GM19452 (cell line): ENCODE measurements around the gene PTPRN2.
"Not testable (repeated sequence)": the region's sequence is repeated elsewhere in the genome, so short reads cannot be mapped to it uniquely, and the experiment has no call there.

Experiments used
- ATAC-seq: cut with Tn5 transposase; IDR thresholded peaks from one replicate; pipeline ENCODE4 v1.9.1; 2021; ENCODE audit not compliant: unreplicated experiment

The PTPRN2 gene

DNA sequence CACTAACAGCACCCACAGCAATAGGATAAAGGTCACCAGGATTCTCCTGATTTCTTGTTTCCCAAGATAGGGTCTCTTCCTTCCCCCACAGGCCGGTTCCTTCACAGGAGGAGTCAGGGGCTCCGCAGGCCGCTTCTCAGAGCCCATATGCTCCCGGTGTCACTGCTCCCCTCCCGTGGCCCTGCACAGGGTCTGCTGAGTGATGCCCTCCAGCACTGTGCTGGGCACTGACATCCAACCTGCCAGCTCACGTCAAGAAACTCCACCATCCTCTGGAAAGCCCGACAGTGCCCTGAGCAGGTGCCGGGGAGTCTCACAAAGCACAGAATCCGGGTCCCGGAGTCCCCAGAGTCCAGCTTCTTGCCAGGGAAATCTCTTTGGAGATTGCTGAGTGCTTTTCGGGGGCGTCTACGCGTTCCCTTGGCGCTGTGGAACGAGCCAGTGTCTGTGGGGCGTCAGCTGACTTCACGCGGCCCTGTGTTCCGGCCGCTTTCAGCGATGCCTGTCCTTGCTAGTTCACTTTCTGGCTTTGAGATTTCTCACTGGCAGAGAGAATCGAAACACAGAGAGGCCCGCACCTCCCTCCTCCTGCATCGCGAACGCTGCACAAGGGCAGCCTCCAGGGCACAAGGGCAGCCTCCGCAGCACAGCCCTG lies 683.3 kb downstream of the PTPRN2 start:
- ATAC-seq, result no peak

- no peak for ATAC-seq
Measured at GRCh38 chr7:157903710-157904109, 683.9 kb downstream of the PTPRN2 start.

DNA sequence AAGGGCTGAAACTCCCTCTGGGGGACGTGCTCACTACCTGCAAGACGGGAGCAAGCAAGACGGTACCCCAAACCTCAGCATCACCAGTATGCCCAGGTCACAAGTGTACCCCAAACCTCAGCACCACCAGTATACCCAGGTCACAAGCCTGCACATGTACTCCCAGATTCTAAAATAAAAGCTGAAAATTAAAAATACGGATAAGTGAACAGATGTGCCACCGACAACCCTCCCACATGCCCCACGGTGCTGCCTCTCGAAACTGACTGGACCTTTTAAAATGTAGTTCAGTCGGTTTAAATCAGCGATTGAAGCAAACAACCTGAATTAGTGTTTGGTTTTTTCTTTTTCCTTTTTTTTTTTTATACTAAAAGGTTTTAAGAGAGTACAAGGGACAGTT lies 684.3 kb downstream of the PTPRN2 start:
- no peak for ATAC-seq

DNA sequence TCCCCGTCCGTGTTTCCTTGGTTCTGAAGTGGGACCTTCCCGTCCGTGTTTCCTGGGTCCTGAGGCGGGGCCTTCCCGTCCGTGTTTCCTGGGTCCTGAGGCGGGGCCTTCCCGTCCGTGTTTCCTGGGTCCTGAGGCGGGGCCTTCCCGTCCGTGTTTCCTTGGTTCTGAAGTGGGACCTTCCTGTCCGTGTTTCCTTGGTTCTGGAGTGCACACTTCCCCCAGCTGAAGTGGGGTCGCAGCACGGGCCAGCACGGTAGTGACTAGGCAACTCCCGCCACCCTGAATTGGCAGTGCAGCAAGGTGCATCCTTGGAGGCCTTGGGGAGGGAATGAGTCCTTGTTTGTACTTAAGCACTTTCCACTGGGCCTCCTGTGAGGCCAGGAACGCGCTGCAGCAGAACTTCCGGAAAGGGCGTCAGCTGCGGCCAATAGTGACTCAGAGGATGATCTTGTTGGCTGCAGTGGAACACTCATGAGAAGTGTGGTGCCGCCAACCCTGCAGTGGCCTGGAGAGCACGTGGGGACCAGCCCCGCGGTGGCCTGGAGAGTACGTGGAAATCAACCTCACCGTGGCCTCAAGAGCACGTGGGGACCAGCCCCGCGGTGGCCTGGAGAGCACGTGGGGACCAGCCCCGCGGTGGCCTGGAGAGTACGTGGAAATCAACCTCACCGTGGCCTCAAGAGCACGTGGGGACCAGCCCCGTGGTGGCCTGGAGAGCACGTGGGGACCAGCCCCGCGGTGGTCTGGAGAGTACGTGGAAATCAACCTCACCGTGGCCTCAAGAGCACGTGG lies 685.6 kb downstream of the PTPRN2 start:
- ATAC-seq, result not testable (repeated sequence)

- ATAC-seq, result no peak
Measured at GRCh38 chr7:157901166-157901565, 686.5 kb downstream of the PTPRN2 start.

DNA sequence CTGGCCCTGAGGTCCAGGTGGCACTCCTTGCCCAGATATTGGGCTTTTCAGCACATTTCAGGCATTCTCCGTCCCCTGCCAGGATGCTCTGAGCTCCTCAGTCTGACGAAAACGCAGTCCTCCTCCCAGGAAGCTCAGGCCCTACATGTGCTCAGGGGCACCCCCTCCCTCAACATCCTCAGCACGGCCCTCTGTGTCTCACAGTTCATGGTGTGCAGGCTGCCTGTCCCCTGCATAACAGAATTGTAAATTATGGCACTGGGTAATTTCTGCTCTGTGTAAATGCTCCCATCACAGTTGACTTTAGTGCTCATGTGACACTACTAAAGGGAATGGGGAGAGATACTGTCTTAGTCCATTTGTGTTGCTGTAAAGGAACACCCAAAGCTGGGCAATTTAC lies 687.1 kb downstream of the PTPRN2 start:
- no peak for ATAC-seq

DNA sequence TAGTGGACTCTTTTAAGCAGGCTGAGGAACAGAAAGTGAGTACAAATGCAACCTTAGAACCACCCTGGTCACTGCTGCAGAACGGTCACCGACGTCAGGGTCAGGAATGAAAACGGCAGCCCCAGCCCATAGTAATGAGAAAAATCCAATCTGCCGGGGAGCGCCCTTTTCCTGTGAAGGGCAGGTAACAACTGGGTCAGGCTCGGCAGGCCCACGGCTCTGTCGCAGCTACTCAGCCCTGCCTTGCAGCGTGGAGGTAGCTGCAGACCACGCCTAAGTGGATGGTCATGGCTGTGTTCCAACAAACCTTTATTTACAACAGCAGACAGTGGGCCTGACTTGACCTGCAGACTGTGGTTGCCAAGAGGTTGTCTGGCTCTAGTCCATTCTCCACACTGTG lies 687.6 kb downstream of the PTPRN2 start:
- ATAC-seq, result no peak

- no peak for ATAC-seq
Measured at GRCh38 chr7:157898802-157899505, 688.7 kb downstream of the PTPRN2 start.

GRCh38 chr7:157898261-157898660 lies 689.4 kb downstream of the PTPRN2 start:
- no peak for ATAC-seq

GRCh38 chr7:157897681-157898080 lies 689.9 kb downstream of the PTPRN2 start:
- no peak for ATAC-seq

DNA sequence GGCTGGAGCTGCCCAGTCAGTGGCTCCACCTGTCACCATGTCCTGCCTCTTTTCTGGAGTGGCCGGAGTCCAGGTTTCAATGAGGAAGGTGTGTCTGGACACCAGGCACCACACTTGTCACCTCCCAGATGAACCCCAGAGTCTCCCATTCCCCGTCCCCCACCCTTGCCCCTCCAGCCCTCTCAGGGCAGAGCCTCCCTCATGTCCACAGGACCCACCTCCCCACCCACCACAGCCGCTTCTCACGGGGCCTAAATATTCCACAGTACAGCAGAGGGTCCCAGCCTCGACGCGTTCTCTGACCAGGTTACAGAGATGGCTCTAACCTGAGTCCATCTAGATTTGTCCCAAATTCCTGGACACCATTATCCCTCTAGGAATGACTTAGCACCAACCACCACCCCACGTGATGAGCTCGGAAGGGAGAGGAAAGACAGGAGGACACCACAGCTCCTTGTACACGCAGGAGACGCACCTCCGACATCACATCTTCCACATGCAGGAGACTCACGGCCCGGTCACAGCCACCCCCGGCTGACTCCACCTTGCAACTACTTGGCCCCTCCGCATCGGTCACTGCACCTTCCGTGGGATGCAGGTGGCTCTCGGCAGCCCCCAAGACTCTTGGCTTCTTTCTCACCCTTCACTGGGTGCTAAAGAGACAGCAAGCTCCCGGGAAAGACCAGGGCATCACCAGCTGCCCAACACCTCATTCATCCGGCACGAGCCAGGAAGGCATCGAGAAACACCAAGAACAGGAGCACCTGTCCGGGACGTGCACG lies 690.7 kb downstream of the PTPRN2 start:
- ATAC-seq, result no peak

- not testable (repeated sequence) for ATAC-seq
Measured at GRCh38 chr7:157896376-157896675, 691.3 kb downstream of the PTPRN2 start.

GRCh38 chr7:157895520-157896375 lies 691.9 kb downstream of the PTPRN2 start:
- ATAC-seq, result no peak

- not testable (repeated sequence) for ATAC-seq
Measured at GRCh38 chr7:157895098-157895497, 692.5 kb downstream of the PTPRN2 start.

DNA sequence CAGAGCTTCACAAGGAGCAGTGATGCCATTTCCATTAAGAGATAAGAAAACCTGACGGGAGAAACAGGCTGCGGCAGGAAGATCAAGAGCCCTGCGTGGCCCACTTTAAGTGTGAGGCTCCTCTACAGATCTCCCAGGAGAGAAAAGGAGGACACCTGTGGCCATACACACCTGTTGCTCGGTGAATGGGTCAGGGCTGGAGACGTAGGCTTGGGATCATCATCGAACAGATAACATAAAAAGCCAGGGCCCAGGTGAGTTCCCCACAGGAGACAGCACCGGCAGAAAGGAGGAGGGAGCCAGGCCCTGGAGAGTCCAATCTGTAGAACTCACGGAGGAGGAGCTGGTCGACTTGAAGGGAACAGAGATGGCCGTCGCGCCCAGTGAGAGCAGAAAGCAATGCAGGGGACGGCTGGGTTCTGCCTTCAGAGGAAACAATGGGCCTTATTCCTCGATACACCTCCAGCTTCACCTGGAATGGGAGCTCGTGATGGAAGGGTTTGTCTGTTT lies 694.0 kb downstream of the PTPRN2 start:
- ATAC-seq, result no peak

- no peak for ATAC-seq
Measured at GRCh38 chr7:157892751-157893523, 694.7 kb downstream of the PTPRN2 start.

GRCh38 chr7:157890921-157891401 lies 696.7 kb downstream of the PTPRN2 start:
- no peak for ATAC-seq

DNA sequence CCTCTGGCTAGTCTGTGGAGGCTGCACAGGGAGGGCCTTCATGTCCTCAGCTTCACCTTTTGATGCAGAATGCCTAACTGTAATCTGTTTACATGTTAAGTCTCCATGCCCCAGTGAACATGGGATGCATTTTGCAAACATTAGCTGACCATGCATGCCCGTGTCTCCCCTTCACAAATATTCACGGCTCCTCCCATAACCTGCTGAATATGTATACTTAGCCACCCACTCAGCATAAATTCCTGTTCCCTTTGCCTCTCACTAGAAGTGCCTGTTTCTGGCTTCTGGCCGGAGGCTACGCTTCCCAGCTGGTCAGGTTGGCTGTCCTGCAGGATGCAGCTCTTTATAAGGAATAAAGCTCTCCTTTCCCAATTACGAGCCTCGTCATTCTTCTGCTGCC lies 698.1 kb downstream of the PTPRN2 start:
- no peak for ATAC-seq

DNA sequence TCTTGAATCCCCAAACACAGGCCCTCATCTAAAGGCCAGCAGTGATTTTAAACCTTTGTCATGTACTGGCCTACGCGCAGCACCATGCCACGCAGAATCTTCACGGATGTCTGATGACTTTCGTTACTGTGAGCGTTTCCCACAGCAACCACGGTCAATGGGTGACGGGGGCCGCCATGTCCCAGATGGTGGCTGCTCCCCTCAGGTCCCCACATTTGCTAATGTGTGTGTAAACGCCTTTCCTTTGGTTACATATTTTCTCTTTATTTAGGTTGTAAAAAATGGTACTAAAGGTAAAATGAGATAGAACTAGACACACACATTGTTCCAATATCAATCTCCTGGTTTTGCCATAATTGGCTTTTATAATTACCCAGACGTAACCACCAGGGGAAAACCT lies 699.0 kb downstream of the PTPRN2 start:
- no peak for ATAC-seq
